Cardiac muscle cell (in vitro differentiated cells and primary cell): ENCODE measurements around the gene ERAP2. TPM values are rescaled to one million over a fixed set of nuclear protein-coding genes. Genes with fewer than 3 reads are reported as not detected.
A peak's percentile ranks its signal among the peaks of the same experiment; 100 is the strongest.

Source experiments
- DNase-seq, 2 donors: peaks; one replicate each; pipeline versions ENCODE4 v3.0.0 to v3.0.0-alpha.2; 2010 to 2017; ENCODE audit warnings: low read depth in 1 of 2, low spot score in 1 of 2
- H3K27ac ChIP-seq: fragments of 200-600 bp; sonication (generic); 2 replicates; pipeline ENCODE4 v1.5.1; 2016
- H3K27me3 ChIP-seq: fragments of 200-600 bp; sonication (generic); 2 replicates; pipeline ENCODE4 v1.6.0; 2016; ENCODE audit warnings: control low read depth
- H3K36me3 ChIP-seq: fragments of 200-600 bp; sonication (generic); 2 replicates; pipeline ENCODE4 v1.5.1; 2016; ENCODE audit warnings: control low read depth
- H3K4me1 ChIP-seq: fragments of 200-600 bp; sonication (generic); 2 replicates; pipeline ENCODE4 v1.8.1; 2017; ENCODE audit warnings: low read depth, mild to moderate bottlenecking, mixed run types
- H3K4me3 ChIP-seq: fragments of 200-600 bp; sonication (generic); 2 replicates; pipeline ENCODE4 v1.5.1; 2016; ENCODE audit warnings: mild to moderate bottlenecking
- H3K9me3 ChIP-seq: fragments of 200-600 bp; sonication (generic); 2 replicates; pipeline ENCODE4 v1.5.1; 2017; ENCODE audit warnings: low read depth, mild to moderate bottlenecking, control low read depth
- CTCF ChIP-seq: IDR thresholded peaks from 2 replicates; pipeline ENCODE4 v1.5.1; 2012; ENCODE audit warnings: low read depth, mild to moderate bottlenecking, low read length
- polyA plus RNA-seq: library from polyadenylated mRNA; unstranded; fragments of >200 nt; fragmentation: Nextera tagmentation; extraction: Ambion mirVana; gene quantifications from 2 replicates; pipeline ENCODE4 v1.2.1, GENCODE V29; 2016
- total RNA-seq: library from RNA; depleted of rRNA; stranded (reverse); fragments of >200 nt; gene quantifications from 2 replicates; pipeline ENCODE4 v1.2.3, GENCODE V29; 2016

The ERAP2 gene
- total and polyA plus RNA-seq, 2 experiments from 2014 or later: 0.35 TPM; not detected in 1

DNA sequence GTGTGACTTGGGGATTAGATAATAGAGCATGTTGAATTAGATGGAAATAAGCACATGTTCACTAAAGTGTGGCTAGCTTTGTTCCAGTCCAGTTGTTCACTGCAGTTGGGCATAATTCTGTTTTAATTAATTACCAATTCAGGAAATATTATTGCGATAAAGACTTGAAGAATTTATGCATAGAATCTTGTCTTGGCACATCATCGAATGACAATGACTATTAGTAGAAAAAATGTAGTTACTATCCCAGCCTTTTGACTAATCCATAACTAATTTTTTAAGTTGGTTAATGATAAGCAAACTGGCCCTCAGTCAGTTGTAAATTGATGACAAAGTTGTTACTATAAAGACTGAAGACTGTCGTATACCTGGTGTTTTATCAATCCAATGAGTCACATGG, 70.1 kb downstream of the ERAP2 start:
- H3K27ac ChIP-seq: no peak overlapping the region
- no peaks in the 10 kb centered on the region for H3K27me3 ChIP-seq
- no peak for DNase-seq
- H3K36me3 ChIP-seq: no peaks in the 10 kb centered on the region
- H3K4me1 ChIP-seq: no peaks in the 10 kb centered on the region
- H3K4me3 ChIP-seq: no peak overlapping the region
- H3K9me3 ChIP-seq: no peaks in the 10 kb centered on the region
- no peak for TF ChIP-seq CTCF

DNA sequence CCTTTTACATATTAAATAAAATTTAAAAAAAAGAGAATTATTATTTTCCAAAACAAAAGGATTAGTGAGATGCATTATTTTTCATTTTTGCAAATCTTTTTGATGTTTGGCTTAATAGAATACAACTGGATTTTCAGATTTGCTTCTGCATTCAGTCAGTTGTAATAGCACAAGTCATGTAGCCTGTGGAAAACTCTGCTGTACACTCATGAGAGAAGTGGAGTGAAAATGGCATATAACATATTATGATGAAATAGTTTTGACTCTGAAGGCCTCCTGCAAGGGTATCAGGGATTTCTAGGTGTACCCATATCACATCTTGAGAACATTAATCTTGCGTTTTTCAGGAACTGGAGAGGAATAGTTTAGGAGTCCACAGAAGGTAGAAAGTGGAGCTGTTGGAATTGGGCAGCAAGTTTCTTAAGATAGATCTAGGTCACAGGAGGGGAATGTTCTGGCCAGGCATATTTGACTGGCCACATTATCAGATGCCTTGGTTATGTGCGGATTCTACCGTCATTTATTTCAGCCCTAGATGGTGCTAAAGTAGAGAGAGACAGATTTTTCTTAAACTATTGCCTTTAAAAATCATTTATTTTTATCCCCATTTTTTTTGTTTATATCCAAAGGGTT, 75.9 kb downstream of the ERAP2 start:
- H3K36me3 ChIP-seq: no peaks in the 10 kb centered on the region
- no peaks in the 10 kb centered on the region for H3K27me3 ChIP-seq
- H3K4me3 ChIP-seq: no peak overlapping the region
- TF ChIP-seq CTCF: no peak
- H3K4me1 ChIP-seq: peaks cover 5% of the 10 kb centered on the region
- peak overlapping the region; percentile 36 for H3K27ac ChIP-seq
- no peaks in the 10 kb centered on the region for H3K9me3 ChIP-seq
- no peak for DNase-seq

DNA sequence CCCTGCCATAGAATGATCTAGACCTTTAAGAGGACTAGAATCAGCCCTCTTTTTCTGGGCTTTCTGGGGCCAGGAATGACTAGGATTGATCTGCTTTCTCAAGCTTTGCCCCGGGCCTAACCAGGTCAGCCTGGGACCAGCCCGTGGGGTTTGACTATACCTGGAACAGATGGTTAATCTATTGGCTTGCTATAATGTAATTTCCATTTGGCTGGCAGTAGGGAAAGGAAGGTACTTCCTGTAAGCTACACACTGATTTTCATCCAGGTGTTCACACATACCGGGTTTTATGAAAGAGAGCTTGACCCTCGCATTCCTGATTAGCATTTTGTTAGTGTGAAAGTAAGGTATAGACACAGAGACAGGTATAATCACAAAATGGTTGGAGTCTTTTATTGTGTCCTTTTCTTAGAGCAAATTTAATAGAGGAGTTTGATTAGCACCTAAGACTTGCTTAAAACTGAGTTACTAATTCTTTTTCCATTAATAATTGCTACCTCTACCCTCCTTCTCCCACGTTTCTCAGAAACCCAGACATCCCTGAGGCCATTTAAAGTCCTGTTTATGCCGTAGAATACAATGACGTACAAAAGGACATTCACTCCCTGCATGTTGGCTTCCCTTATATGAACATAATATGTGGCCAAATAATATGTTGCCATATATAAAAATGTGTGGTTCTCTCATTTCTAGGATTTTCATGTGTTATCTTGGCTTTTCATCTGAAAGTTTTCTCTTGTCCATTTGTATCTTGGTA, 76.9 kb downstream of the ERAP2 start:
- no peak for TF ChIP-seq CTCF
- Histone ChIP-seq H3K4me3 (no peak overlapping the region), H3K36me3 (no peaks in the 10 kb centered on the region), H3K4me1 (peaks cover 6% of the 10 kb centered on the region), H3K27ac (peak overlapping the region; percentile 10), H3K9me3 (no peaks in the 10 kb centered on the region), H3K27me3 (no peaks in the 10 kb centered on the region)
- DNase-seq: no peak

DNA sequence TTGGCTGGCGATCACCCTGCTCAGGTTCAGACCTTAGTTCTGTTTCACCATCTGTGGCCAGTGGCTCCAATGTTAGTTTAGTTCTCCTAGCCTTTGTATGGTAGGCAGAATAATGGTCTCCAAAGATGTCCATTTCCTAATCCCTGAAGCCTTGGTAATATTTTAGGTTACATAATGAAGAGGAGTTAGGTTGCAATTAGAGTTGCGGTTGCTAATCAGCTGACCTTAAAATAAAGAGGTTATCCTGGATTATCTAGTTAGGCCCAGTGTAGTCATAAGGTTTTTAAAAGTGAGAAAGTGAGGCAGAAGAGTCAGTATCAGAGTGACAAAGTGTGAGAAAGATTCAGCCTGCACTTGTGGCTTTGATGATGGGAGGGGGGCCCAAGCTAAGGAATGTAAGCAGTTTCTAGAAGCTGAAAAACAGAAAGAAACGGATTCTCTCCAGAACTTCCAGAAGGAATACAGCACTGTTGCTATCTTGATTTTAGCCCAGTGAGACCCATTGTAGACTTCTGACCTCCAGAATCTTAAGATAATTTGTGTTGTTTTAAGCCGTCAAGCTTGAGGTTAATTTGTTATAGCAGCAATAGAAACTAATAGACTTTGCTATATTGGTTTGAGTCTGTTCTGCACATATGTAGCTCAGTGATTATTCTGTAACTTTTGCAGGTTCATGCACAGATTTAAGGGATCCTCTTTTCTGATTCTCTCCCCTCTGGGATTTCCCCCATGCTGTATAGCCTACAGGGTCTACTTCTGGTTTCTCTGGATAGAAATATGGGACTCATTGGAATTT, 81.2 kb downstream of the ERAP2 start:
- TF ChIP-seq CTCF: no peak
- no peak for DNase-seq
- Histone ChIP-seq H3K27me3 (no peaks in the 10 kb centered on the region), H3K27ac (peak overlapping the region; percentile 4), H3K9me3 (no peaks in the 10 kb centered on the region), H3K36me3 (no peaks in the 10 kb centered on the region), H3K4me3 (no peak overlapping the region), H3K4me1 (peaks cover 13% of the 10 kb centered on the region)

- TF ChIP-seq CTCF: no peak
- H3K27ac ChIP-seq: no peak overlapping the region
- no peak overlapping the region for H3K4me3 ChIP-seq
- no peaks in the 10 kb centered on the region for H3K27me3 ChIP-seq
- peaks cover 26% of the 10 kb centered on the region for H3K4me1 ChIP-seq
- DNase-seq: no peak
- H3K36me3 ChIP-seq: no peaks in the 10 kb centered on the region
- no peaks in the 10 kb centered on the region for H3K9me3 ChIP-seq
Measured at GRCh38 chr5:96958977-96959376, 82.7 kb downstream of the ERAP2 start.
